H1 (cell line): Measurements from ENCODE around the gene ORMDL1. TPM values are rescaled to one million over a fixed set of nuclear protein-coding genes. Genes with fewer than 3 reads are reported as not detected.

Experiments used
- CTCF ChIA-PET: fragments of 300-600 bp; sonication (Branson Sonifier 250); formaldehyde crosslinking; loops from one replicate; lab custom pipeline; 2021; ENCODE audit not compliant: partially characterized antibody; lab: Charles Lee
- POLR2A ChIA-PET: fragments of 300-600 bp; sonication (Branson Sonifier 250); formaldehyde crosslinking; loops from one replicate; lab custom pipeline; 2021; ENCODE audit warnings: inconsistent platforms; ENCODE audit not compliant: partially characterized antibody; lab: Charles Lee
- DNase-seq, 2 experiments: peaks; one replicate each; pipeline versions ENCODE4 v3.0.0 to v3.0.0-alpha.2; 2010 to 2022; ENCODE audit warnings: low spot score in 2 of 2, low read depth in 1 of 2, mixed read lengths in 1 of 2
- FAIRE-seq: peaks from 2 replicates; lab custom pipeline; 2011; peaks lifted over from hg19 to GRCh38; lab: Jason Lieb, UNC
- H2AFZ ChIP-seq: 2 replicates; pipeline ENCODE4 v1.8.1; 2012; ENCODE audit warnings: low read length, inconsistent platforms
- H2AK5ac ChIP-seq: 2 replicates; pipeline ENCODE4 v1.6.1; 2013; ENCODE audit warnings: low read depth, low read length
- H2BK120ac ChIP-seq: replicated peaks from 2 replicates; pipeline ENCODE3; 2013; ENCODE audit warnings: low read depth, low read length, inconsistent platforms
- H2BK12ac ChIP-seq: 2 replicates; pipeline ENCODE4 v1.6.1; 2013; ENCODE audit warnings: low read depth, low read length
- H2BK15ac ChIP-seq: 2 replicates; pipeline ENCODE4 v1.6.1; 2013; ENCODE audit warnings: low read length
- H2BK20ac ChIP-seq: 2 replicates; pipeline ENCODE4 v1.6.1; 2013; ENCODE audit warnings: low read length
- H2BK5ac ChIP-seq: 2 replicates; pipeline ENCODE4 v1.6.1; 2013; ENCODE audit warnings: low read depth, low read length
- H3K14ac ChIP-seq: 2 replicates; pipeline ENCODE4 v1.6.1; 2013; ENCODE audit warnings: inconsistent platforms; ENCODE audit not compliant: insufficient read length
- H3K18ac ChIP-seq: 2 replicates; pipeline ENCODE4 v1.6.1; 2013; ENCODE audit warnings: low read length; ENCODE audit errors: extremely low read depth
- H3K23ac ChIP-seq: 2 replicates; pipeline ENCODE4 v1.6.1; 2013; ENCODE audit warnings: inconsistent platforms; ENCODE audit not compliant: insufficient read length
- H3K23me2 ChIP-seq: 2 replicates; pipeline ENCODE4 v1.6.1; 2013; ENCODE audit warnings: low read depth, low read length
- H3K27ac ChIP-seq: 2 replicates; pipeline ENCODE4 v1.6.1; 2011; ENCODE audit warnings: low read depth, low read length, inconsistent platforms
- H3K27me3 ChIP-seq, 4 experiments: replicated peaks in 1 of 4; 1 replicate in 1 of 4; 2 replicates in 3 of 4; pipeline versions ENCODE4 v1.6.1 to v1.8.1; 2011 to 2013; ENCODE audit warnings: low read length in 3 of 4, mild to moderate bottlenecking in 3 of 4, inconsistent platforms in 2 of 4, mixed read lengths in 2 of 4, moderate library complexity in 1 of 4; ENCODE audit not compliant: control insufficient read depth in 3 of 4, insufficient read depth in 3 of 4; ENCODE audit errors: extremely low read depth in 1 of 4
- H3K36me3 ChIP-seq, 4 experiments: 2 replicates each; pipeline versions ENCODE4 v1.6.1 to v1.8.1; 2011 to 2013; ENCODE audit warnings: mild to moderate bottlenecking in 4 of 4, low read length in 3 of 4, moderate library complexity in 2 of 4, control low read depth in 1 of 4, inconsistent platforms in 1 of 4; ENCODE audit not compliant: insufficient read depth in 4 of 4, control insufficient read depth in 2 of 4
- H3K4ac ChIP-seq: replicated peaks from 2 replicates; pipeline ENCODE3; 2013; ENCODE audit warnings: low read length, low read depth, mixed read lengths, inconsistent platforms; ENCODE audit not compliant: insufficient read length
- H3K4me1 ChIP-seq, 4 experiments: replicated peaks in 1 of 4; 1 replicate in 1 of 4; 2 replicates in 3 of 4; pipeline versions ENCODE4 v1.6.1 to v1.8.1; 2011 to 2013; ENCODE audit warnings: low read length in 3 of 4, inconsistent platforms in 2 of 4, mixed read lengths in 1 of 4; ENCODE audit not compliant: insufficient read depth in 4 of 4, control insufficient read depth in 3 of 4
- H3K4me2 ChIP-seq, 2 experiments: 2 replicates each; pipeline versions ENCODE4 v1.6.1 to v1.8.1; 2011 to 2013; ENCODE audit warnings: low read depth in 2 of 2, low read length in 2 of 2, control low read depth in 1 of 2, inconsistent platforms in 1 of 2, mild to moderate bottlenecking in 1 of 2; ENCODE audit not compliant: insufficient read depth in 1 of 2
- H3K4me3 ChIP-seq, 4 experiments: fragments of 200-600, 300-600 bp in 1 of 4; sonication (generic), shearing (Covaris generic), sonication (Bioruptor Twin) in 1 of 4; 2 replicates each; pipeline versions ENCODE4 v1.5.1 to v1.8.1; 2011 to 2016; ENCODE audit warnings: low read length in 4 of 4, low read depth in 3 of 4, control low read depth in 2 of 4, inconsistent platforms in 2 of 4, mild to moderate bottlenecking in 2 of 4, mixed read lengths in 1 of 4, moderate library complexity in 1 of 4; ENCODE audit not compliant: insufficient read depth in 2 of 4; ENCODE audit errors: extremely low read depth in 1 of 4
- H3K56ac ChIP-seq: replicated peaks from 2 replicates; pipeline ENCODE3; 2013; ENCODE audit warnings: low read depth, mild to moderate bottlenecking, mixed read lengths, low read length, inconsistent platforms; ENCODE audit not compliant: insufficient read length
- H3K79me1 ChIP-seq: 2 replicates; pipeline ENCODE4 v1.6.1; 2013; ENCODE audit warnings: low read depth, low read length, control low read depth
- H3K79me2 ChIP-seq, 2 experiments: 2 replicates each; pipeline versions ENCODE4 v1.6.1 to v1.8.1; 2012 to 2013; ENCODE audit warnings: low read length in 2 of 2, mild to moderate bottlenecking in 2 of 2, inconsistent platforms in 1 of 2; ENCODE audit not compliant: insufficient read depth in 2 of 2, control insufficient read depth in 1 of 2
- H3K9ac ChIP-seq, 4 experiments: replicated peaks in 1 of 4; 1 replicate in 1 of 4; 2 replicates in 3 of 4; pipeline versions ENCODE4 v1.6.1 to v1.8.1; 2011 to 2013; ENCODE audit warnings: low read depth in 3 of 4, low read length in 3 of 4, control low read depth in 2 of 4, mild to moderate bottlenecking in 2 of 4, moderate library complexity in 2 of 4, inconsistent platforms in 1 of 4; ENCODE audit errors: extremely low read depth in 1 of 4
- H3K9me3 ChIP-seq, 2 experiments: 2 replicates each; pipeline versions ENCODE4 v1.6.1 to v1.8.1; 2012 to 2013; ENCODE audit warnings: mild to moderate bottlenecking in 2 of 2, moderate library complexity in 2 of 2, control low read depth in 1 of 2, inconsistent platforms in 1 of 2, low read depth in 1 of 2, low read length in 1 of 2, mixed read lengths in 1 of 2; ENCODE audit not compliant: insufficient read depth in 2 of 2
- H4K20me1 ChIP-seq, 2 experiments: replicated peaks in 1 of 2; 2 replicates each; pipeline versions ENCODE3 to v1.8.1; 2011 to 2013; ENCODE audit warnings: inconsistent platforms in 2 of 2, low read length in 2 of 2, mild to moderate bottlenecking in 1 of 2; ENCODE audit not compliant: insufficient read depth in 2 of 2, control insufficient read depth in 1 of 2
- H4K5ac ChIP-seq: 2 replicates; pipeline ENCODE4 v1.6.1; 2013; ENCODE audit warnings: low read length, low read depth, mixed read lengths, inconsistent platforms; ENCODE audit not compliant: insufficient read length
- H4K8ac ChIP-seq: 2 replicates; pipeline ENCODE4 v1.8.0; 2013; ENCODE audit warnings: mild to moderate bottlenecking, moderate library complexity, low read length, inconsistent platforms; ENCODE audit not compliant: insufficient read depth; ENCODE audit errors: extremely low read depth
- H4K91ac ChIP-seq: replicated peaks from 2 replicates; pipeline ENCODE3; 2013; ENCODE audit warnings: low read length, mixed read lengths, inconsistent platforms; ENCODE audit not compliant: insufficient read length
- CBX5 ChIP-seq: fragments of 300-800, 300-1000 bp; sonication (generic); IDR thresholded peaks from 2 replicates; pipeline ENCODE4 v1.7.1; 2016; ENCODE audit warnings: antibody characterized with exemption, low read length, low read depth
- CHD1 ChIP-seq: IDR thresholded peaks from 2 replicates; pipeline ENCODE4 v1.6.1; 2012; ENCODE audit warnings: low read depth, low read length, improper control_type of control experiment
- E2F6 ChIP-seq: IDR thresholded peaks from 2 replicates; pipeline ENCODE4 v1.6.1; 2012; ENCODE audit warnings: inconsistent platforms
- JUND ChIP-seq: IDR thresholded peaks from 2 replicates; pipeline ENCODE4 v1.6.1; 2011; ENCODE audit warnings: mild to moderate bottlenecking, improper control_type of control experiment, low read length
- KDM4A ChIP-seq: IDR thresholded peaks from one replicate; pipeline ENCODE4 v1.7.1; 2012; ENCODE audit warnings: low read depth, mild to moderate bottlenecking, moderate library complexity, low read length, inconsistent platforms; ENCODE audit not compliant: severe bottlenecking
- KDM5A ChIP-seq: fragments of 200-600 bp; IDR thresholded peaks from 2 replicates; pipeline ENCODE4 v1.7.1; 2012; ENCODE audit warnings: mild to moderate bottlenecking, low read length, inconsistent platforms, mixed read lengths
- POLR2A ChIP-seq, 2 experiments: IDR thresholded peaks; 1 replicate in 1 of 2; 2 replicates in 1 of 2; pipeline ENCODE4 v1.6.1; 2011; ENCODE audit warnings: low read depth in 2 of 2, low read length in 2 of 2, mild to moderate bottlenecking in 2 of 2; ENCODE audit errors: control extremely low read depth in 1 of 2
- POLR2AphosphoS5 ChIP-seq: IDR thresholded peaks from 2 replicates; pipeline ENCODE4 v1.6.1; 2011; ENCODE audit warnings: low read depth, low read length
- SP1 ChIP-seq: IDR thresholded peaks from 2 replicates; pipeline ENCODE4 v1.6.1; 2011; ENCODE audit warnings: low read depth, low read length
- SP2 ChIP-seq: IDR thresholded peaks from 2 replicates; pipeline ENCODE4 v1.6.1; 2012; ENCODE audit warnings: mild to moderate bottlenecking, low read length, inconsistent platforms
- TAF7 ChIP-seq: optimal IDR thresholded peaks from 2 replicates; pipeline ENCODE3; 2011; ENCODE audit warnings: low read depth, mild to moderate bottlenecking, inconsistent platforms, low read length, moderate library complexity, borderline replicate concordance
- USF2 ChIP-seq: IDR thresholded peaks from 2 replicates; pipeline ENCODE4 v1.6.1; 2011; ENCODE audit warnings: low read length, improper control_type of control experiment
- ZNF274 ChIP-seq: IDR thresholded peaks from 2 replicates; pipeline ENCODE4 v1.7.0; 2012; ENCODE audit warnings: low read length, borderline replicate concordance; ENCODE audit errors: extremely low read depth
- WGBS, 2 experiments: shearing (Covaris generic) in 1 of 2; methylation state at CpG; one replicate each; pipeline versions ENCODE4 v1.1.6 to v1.1.7; 2013 to 2015; ENCODE audit warnings: low lambda C conversion rate in 2 of 2, mixed read lengths in 2 of 2, inconsistent platforms in 1 of 2, low coverage in 1 of 2, missing lambda C conversion rate in 1 of 2; ENCODE audit not compliant: insufficient replicate concordance in 2 of 2, insufficient coverage in 1 of 2, insufficient read length in 1 of 2; ENCODE audit errors: extremely low coverage in 1 of 2, missing lambda C conversion rate in 1 of 2; 5-methylcytosine and 5-hydroxymethylcytosine counted together
- polyA plus RNA-seq, 7 experiments: library from polyadenylated mRNA; depleted of rRNA in 3 of 7; stranded (reverse) in 5 of 7; unstranded in 2 of 7; fragments of >200 nt in 5 of 7; fragments of 200-250 nt in 2 of 7; gene quantifications; 1 replicate in 5 of 7; 2 replicates in 1 of 7; 4 replicates in 1 of 7; pipeline versions ENCODE4 v1.2.1 to v1.2.3, GENCODE V29; 2011 to 2013; ENCODE audit warnings: missing spikeins in 2 of 7, mixed read lengths in 2 of 7
- total RNA-seq: library from RNA; stranded (reverse); fragmentation: NEBNext Ultra II Directional; extraction: Animal tissue kit (Norgen Biotek cat#: 25700); gene quantifications from 2 replicates; pipeline ENCODE4 v1.2.1, GENCODE V29; 2021

The ORMDL1 gene
- total and polyA plus RNA-seq, 2 of the 8 experiments (the other 6 are each of a cell fraction or from before 2014, with no cell fraction given) = 34.9 to 58.1 TPM

GRCh38 chr2:189797902-189798301 is 13.8 kb upstream of the ORMDL1 start:
- no peak overlapping the region for H2BK20ac ChIP-seq
- H3K9ac ChIP-seq = no peak overlapping the region
- no peak overlapping the region for H2BK120ac ChIP-seq
- no peak overlapping the region for H2BK15ac ChIP-seq
- H2BK5ac ChIP-seq = no peak overlapping the region
- H3K4ac ChIP-seq = no peak overlapping the region
- no peaks in the 10 kb centered on the region for H3K9me3 ChIP-seq
- WGBS, 2 experiments = 95% methylated on average over 6 of the region's 6 CpGs; no CpG with 5 or more reads in 1 of the 2 experiments
- no peaks in the 10 kb centered on the region for H3K27me3 ChIP-seq
- no peak overlapping the region for H3K56ac ChIP-seq
- no peak overlapping the region for H2AK5ac ChIP-seq
- no peak overlapping the region for H3K14ac ChIP-seq
- no peak for FAIRE-seq
- no peaks in the 10 kb centered on the region for H3K4me1 ChIP-seq
- peaks cover 0 to 5% of the 10 kb centered on the region in 2 experiments for H4K20me1 ChIP-seq
- H3K36me3 ChIP-seq = peaks cover 10 to 57% (median 29%) of the 10 kb centered on the region in 4 experiments
- H3K23ac ChIP-seq = no peak overlapping the region
- H4K5ac ChIP-seq = no peak overlapping the region
- POLR2A ChIA-PET = interaction anchor here (0.6 to 1.8 kb wide), 2 partner anchors 13 to 181 kb away, joined by 3 to 5 read pairs; partner anchors contain the start of genes ORMDL1 and PMS1
- DNase-seq = no peak
- H2AFZ ChIP-seq = no peak overlapping the region
- no peak overlapping the region for H3K4me3 ChIP-seq
- H3K18ac ChIP-seq = no peak overlapping the region
- H3K27ac ChIP-seq = no peak overlapping the region
- no peaks in the 10 kb centered on the region for H3K23me2 ChIP-seq
- no peak overlapping the region for H4K8ac ChIP-seq
- no peak overlapping the region for H3K4me2 ChIP-seq
- H2BK12ac ChIP-seq = no peak overlapping the region
- H3K79me2 ChIP-seq = peaks cover 0 to 30% of the 10 kb centered on the region in 2 experiments; a peak in 2 of 4 replicates
- CTCF ChIA-PET = interaction anchor here (0.7 to 1.7 kb wide), 7 partner anchors 8 to 228 kb away, joined by 3 to 5 read pairs (median 4); no protein-coding TSS in a partner anchor
- peaks cover 5% of the 10 kb centered on the region; the same call in 1 of the 2 replicates for H3K79me1 ChIP-seq
- no peak overlapping the region for H4K91ac ChIP-seq
- TF ChIP-seq USF2 (no peak), E2F6 (no peak), CBX5 (no peak), JUND (no peak), TAF7 (no peak), KDM5A (no peak), SP2 (no peak), POLR2AphosphoS5 (no peak), CHD1 (no peak), ZNF274 (no peak), KDM4A (no peak), SP1 (no peak), POLR2A (IDR thresholded peaks at IDR 0.05; ENCODE audit: control extremely low read depth in 1 of 2, low read depth in 2 of 2, low read length in 2 of 2) (no peak)
